ENCODE measurements around the gene ATG12.
A peak's percentile ranks its signal among the peaks of the same experiment; 100 is the strongest.
"Not testable (repeated sequence)": the region's sequence is repeated elsewhere in the genome, so short reads cannot be mapped to it uniquely, and the experiment has no call there.

The ATG12 gene

GRCh38 chr5:115841382-115842088 is at the start of gene ATG12, which contains the start of gene AP3S1:
Gene ATG12 (minus strand): TSS chr5:115841565. CDS start chr5:115841552, 13 bp downstream.
Gene AP3S1 (plus strand): TSS chr5:115841935. CDS start chr5:115842038, 103 bp downstream.
- DNase-seq = peak; percentile 89 to 92

- DNase-seq = peak in 1 of 2 experiments; percentile 1
Observed at GRCh38 chr5:115888027-115888426, 46.7 kb upstream of the ATG12 start.

GRCh38 chr5:115885208-115885607 is 43.8 kb upstream of the ATG12 start:
- DNase-seq = not testable (repeated sequence)

GRCh38 chr5:115884704-115885103 is 43.3 kb upstream of the ATG12 start:
- DNase-seq = no peak

- DNase-seq = not testable (repeated sequence)
Observed at GRCh38 chr5:115882434-115882833, 41.1 kb upstream of the ATG12 start.

- DNase-seq = not testable (repeated sequence)
Observed at GRCh38 chr5:115877342-115877741, 36.0 kb upstream of the ATG12 start.

- no peak for DNase-seq
Observed at GRCh38 chr5:115875447-115875846, 34.1 kb upstream of the ATG12 start.

- DNase-seq = peak in 1 of 2 experiments; percentile 7
Observed at GRCh38 chr5:115873392-115873791, 32.0 kb upstream of the ATG12 start.

GRCh38 chr5:115872447-115872846 is 31.1 kb upstream of the ATG12 start:
- no peak for DNase-seq

GRCh38 chr5:115869256-115869795 is 28.0 kb upstream of the ATG12 start:
- no peak for DNase-seq

GRCh38 chr5:115859378-115859777 is 18.0 kb upstream of the ATG12 start:
- DNase-seq = no peak

- no peak for DNase-seq
Observed at GRCh38 chr5:115858396-115858795, 17.0 kb upstream of the ATG12 start.

GRCh38 chr5:115857626-115858349 is 16.4 kb upstream of the ATG12 start:
- no peak for DNase-seq

GRCh38 chr5:115857057-115857479 is 15.7 kb upstream of the ATG12 start:
- DNase-seq = no peak

GRCh38 chr5:115855959-115856358 is 14.6 kb upstream of the ATG12 start:
- DNase-seq = no peak

- no peak for DNase-seq
Observed at GRCh38 chr5:115854139-115854538, 12.8 kb upstream of the ATG12 start.

- DNase-seq = no peak
Observed at GRCh38 chr5:115850744-115851416, 9.5 kb upstream of the ATG12 start.

GRCh38 chr5:115849258-115849798 is 8.0 kb upstream of the ATG12 start:
- no peak for DNase-seq

GRCh38 chr5:115847290-115847689 is 5.9 kb upstream of the ATG12 start:
- no peak for DNase-seq

GRCh38 chr5:115844321-115844817 is 3.0 kb upstream of the ATG12 start:
- no peak for DNase-seq

- no peak for DNase-seq
Observed at GRCh38 chr5:115843444-115844130, 2.2 kb upstream of the ATG12 start.

GRCh38 chr5:115842952-115843351 is 1.6 kb upstream of the ATG12 start:
- DNase-seq = no peak
